HPDE6-E6E7 (cell line): ENCODE measurements around the gene CAMTA1.
"Not testable (repeated sequence)": the region's sequence is repeated elsewhere in the genome, so short reads cannot be mapped to it uniquely, and the experiment has no call there.

Experiments used
- DNase-seq: peaks from one replicate; pipeline ENCODE4 v3.0.0; 2011; ENCODE audit warnings: missing footprints; ENCODE audit errors: extremely low spot score

CAMTA1 gene

GRCh38 chr1:6785318-6785727, at the start of gene CAMTA1:
Gene CAMTA1 (plus strand): TSS chr1:6785454. CDS start chr1:6785531, 77 bp downstream.
- no peak for DNase-seq

- no peak for DNase-seq
Observed at GRCh38 chr1:6738987-6739676, 46.1 kb upstream of the CAMTA1 start.

GRCh38 chr1:6742676-6743188, 42.5 kb upstream of the CAMTA1 start:
- not testable (repeated sequence) for DNase-seq

GRCh38 chr1:6743189-6744101, 41.8 kb upstream of the CAMTA1 start:
- DNase-seq = peak; percentile 76

GRCh38 chr1:6745073-6745472, 40.2 kb upstream of the CAMTA1 start:
- no peak for DNase-seq

- DNase-seq = no peak
Observed at GRCh38 chr1:6747674-6748073, 37.6 kb upstream of the CAMTA1 start.

- DNase-seq = no peak
Observed at GRCh38 chr1:6750490-6750889, 34.8 kb upstream of the CAMTA1 start.

GRCh38 chr1:6753320-6754140, 31.7 kb upstream of the CAMTA1 start:
- no peak for DNase-seq

GRCh38 chr1:6756457-6756856, 28.8 kb upstream of the CAMTA1 start:
- no peak for DNase-seq

GRCh38 chr1:6757719-6758435, 27.4 kb upstream of the CAMTA1 start:
- DNase-seq = no peak

GRCh38 chr1:6761196-6761737, 24.0 kb upstream of the CAMTA1 start:
- no peak for DNase-seq

GRCh38 chr1:6762060-6762459, 23.2 kb upstream of the CAMTA1 start:
- peak; percentile 60 for DNase-seq

- DNase-seq = peak; percentile 51
Observed at GRCh38 chr1:6770751-6771440, 14.4 kb upstream of the CAMTA1 start.

- no peak for DNase-seq
Observed at GRCh38 chr1:6771441-6771769, 13.8 kb upstream of the CAMTA1 start.

GRCh38 chr1:6774381-6774780, 10.9 kb upstream of the CAMTA1 start:
- DNase-seq = no peak

- no peak for DNase-seq
Observed at GRCh38 chr1:6775261-6776043, 9.8 kb upstream of the CAMTA1 start.

- no peak for DNase-seq
Observed at GRCh38 chr1:6776389-6776788, 8.9 kb upstream of the CAMTA1 start.

GRCh38 chr1:6776895-6777294, 8.4 kb upstream of the CAMTA1 start:
- no peak for DNase-seq

GRCh38 chr1:6777813-6778212, 7.4 kb upstream of the CAMTA1 start:
- no peak for DNase-seq
